GM23248 (cell line): ENCODE data around the gene DLL1.

Source experiments
- EZH2 ChIP-seq: fragments of 200-600 bp; sonication (generic); IDR thresholded peaks from 2 replicates; pipeline ENCODE4 v1.6.1; 2018; ENCODE audit warnings: antibody characterized with exemption, mild to moderate bottlenecking; ENCODE audit not compliant: insufficient read depth, poor library complexity, severe bottlenecking
- EZH2phosphoT487 ChIP-seq: fragments of 200-600 bp; sonication (generic); IDR thresholded peaks from 2 replicates; pipeline ENCODE4 v1.6.1; 2018; ENCODE audit warnings: antibody characterized with exemption, moderate library complexity, mild to moderate bottlenecking, low read depth; ENCODE audit not compliant: insufficient read depth

DNA sequence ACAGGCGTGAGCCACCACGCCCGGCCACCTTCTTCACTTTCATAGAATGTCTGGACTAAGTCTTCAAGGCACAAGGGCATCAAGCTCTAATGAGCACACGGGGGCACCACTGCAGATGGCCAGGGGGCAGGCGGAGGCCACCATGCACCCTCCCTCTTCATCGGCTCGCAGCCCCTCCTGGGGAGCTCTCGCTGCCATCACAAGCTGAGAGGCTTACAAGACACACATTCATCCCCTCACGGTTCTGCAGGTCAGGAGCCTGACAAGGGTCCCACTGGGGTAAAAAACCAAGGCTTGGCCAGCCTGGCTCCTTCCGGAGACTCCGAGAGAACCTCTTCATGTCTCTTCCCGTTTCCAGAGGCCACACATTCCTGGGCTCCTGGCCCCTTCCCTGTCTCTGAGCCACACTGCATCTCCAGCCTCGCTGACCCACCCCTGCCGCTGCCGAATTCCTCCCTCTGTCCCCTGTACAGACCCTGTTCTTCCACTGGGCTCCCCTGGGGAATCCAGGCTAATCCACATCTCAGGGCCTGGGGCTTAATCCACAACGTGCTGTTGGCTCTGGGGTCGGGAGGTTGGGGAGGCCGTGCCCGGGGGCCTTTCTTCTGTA lies 19.8 kb downstream of the DLL1 start:
- TF ChIP-seq EZH2phosphoT487: no peak
- TF ChIP-seq EZH2: no peak
